Fibroblast of the aortic adventitia (primary cell): ENCODE results near the gene JAGN1. TPM values are rescaled to one million over a fixed set of nuclear protein-coding genes. Genes with fewer than 3 reads are reported as not detected.
"Not testable (repeated sequence)": the region's sequence is repeated elsewhere in the genome, so short reads cannot be mapped to it uniquely, and the experiment has no call there.

Source experiments
- DNase-seq: peaks from one replicate; pipeline ENCODE4 v3.0.0-alpha.2; 2010; ENCODE audit warnings: low read depth
- H3K4me3 ChIP-seq: 2 replicates; pipeline ENCODE4 v1.5.1; 2011; ENCODE audit warnings: low read depth, mild to moderate bottlenecking, control low read depth, low read length, moderate library complexity
- total RNA-seq: library from RNA; depleted of rRNA; stranded (reverse); fragments of >200 nt; gene quantifications from 2 replicates; pipeline ENCODE4 v1.2.3, GENCODE V29; 2012; ENCODE audit warnings: low replicate concordance
- TF ChIP-seq, protein P1 (sequence below): IDR thresholded peaks from 2 replicates; pipeline ENCODE4 v1.5.1; 2011; ENCODE audit warnings: mild to moderate bottlenecking, low read length, control low read depth, inconsistent platforms; ENCODE audit not compliant: insufficient read depth

Gene JAGN1
- total RNA-seq, 1 donor, result 25.8 TPM

DNA sequence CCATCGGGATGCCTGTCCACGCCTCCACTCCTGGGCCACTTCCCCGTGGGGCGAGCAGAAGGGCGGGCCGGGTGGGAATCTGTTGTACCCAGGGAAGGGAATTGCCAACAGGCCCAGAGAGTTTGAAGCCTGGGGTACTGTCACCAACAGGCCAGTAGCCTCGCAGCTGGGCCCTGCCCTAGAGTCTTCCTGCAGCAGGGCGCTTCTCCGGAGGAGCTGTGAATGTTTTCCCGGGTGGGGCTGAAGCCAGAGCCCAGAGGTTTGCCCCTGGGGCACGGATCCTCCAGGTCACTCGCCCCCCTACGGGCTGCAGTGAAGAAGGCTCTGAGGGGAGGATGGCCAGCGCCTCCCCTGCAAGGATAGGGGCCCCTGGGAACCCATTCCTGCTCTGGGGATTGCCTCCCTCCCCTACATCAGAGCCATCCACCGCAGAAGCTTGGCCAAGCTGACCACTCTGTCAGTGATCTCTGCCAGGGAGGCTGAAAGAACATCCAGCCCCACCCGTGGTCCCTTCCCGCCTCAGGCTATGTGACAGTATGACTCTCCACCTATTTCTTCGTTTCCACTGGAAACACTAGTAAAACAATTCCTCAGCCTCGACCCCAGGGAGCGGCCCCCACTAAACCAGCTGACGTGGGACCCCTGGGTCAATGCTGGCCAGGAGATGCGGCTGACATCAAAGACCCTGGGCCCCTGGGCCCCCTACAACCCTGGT lies 27.2 kb upstream of the JAGN1 start:
- H3K4me3 ChIP-seq, result no peak overlapping the region
- DNase-seq, result no peak
- TF ChIP-seq, protein P1, sequence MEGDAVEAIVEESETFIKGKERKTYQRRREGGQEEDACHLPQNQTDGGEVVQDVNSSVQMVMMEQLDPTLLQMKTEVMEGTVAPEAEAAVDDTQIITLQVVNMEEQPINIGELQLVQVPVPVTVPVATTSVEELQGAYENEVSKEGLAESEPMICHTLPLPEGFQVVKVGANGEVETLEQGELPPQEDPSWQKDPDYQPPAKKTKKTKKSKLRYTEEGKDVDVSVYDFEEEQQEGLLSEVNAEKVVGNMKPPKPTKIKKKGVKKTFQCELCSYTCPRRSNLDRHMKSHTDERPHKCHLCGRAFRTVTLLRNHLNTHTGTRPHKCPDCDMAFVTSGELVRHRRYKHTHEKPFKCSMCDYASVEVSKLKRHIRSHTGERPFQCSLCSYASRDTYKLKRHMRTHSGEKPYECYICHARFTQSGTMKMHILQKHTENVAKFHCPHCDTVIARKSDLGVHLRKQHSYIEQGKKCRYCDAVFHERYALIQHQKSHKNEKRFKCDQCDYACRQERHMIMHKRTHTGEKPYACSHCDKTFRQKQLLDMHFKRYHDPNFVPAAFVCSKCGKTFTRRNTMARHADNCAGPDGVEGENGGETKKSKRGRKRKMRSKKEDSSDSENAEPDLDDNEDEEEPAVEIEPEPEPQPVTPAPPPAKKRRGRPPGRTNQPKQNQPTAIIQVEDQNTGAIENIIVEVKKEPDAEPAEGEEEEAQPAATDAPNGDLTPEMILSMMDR, result no peak

DNA sequence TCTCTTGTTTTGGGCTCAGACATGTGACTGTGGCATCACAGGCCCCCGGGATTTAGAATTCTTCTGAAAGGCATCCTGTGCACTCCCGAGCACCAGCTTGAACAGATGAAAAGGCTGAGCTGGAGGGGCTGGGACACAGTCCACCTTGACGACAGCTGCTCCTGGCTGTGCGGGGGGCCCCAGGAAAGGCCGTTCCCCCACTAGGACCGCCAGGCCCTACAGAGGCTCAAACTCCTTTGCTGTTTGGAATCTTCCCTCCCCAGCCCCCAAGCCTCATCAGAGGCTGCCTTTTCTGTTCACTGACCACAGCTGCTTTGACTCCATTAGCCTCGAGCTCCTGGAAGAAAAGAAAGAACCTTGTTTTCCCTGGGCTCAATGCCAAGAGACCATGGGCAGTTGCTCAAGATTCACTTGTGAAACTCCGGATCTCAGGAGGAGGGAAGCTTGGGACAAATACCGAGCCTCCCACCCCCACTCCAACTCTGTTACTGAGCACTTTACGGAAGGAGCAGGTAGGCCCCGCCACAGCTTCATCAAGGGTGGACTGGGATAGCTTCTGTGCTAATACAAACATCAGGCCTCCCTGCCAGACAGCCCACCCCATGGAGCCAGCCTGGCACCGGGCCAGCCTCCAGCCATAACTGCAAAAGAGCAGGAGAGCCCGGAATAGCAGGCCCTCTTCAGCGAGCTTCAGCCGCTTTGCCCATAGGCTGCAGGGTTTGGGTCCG lies 26.0 kb upstream of the JAGN1 start:
- no peak overlapping the region for H3K4me3 ChIP-seq
- TF ChIP-seq, protein P1, result no peak
- peak; percentile 94 for DNase-seq

DNA sequence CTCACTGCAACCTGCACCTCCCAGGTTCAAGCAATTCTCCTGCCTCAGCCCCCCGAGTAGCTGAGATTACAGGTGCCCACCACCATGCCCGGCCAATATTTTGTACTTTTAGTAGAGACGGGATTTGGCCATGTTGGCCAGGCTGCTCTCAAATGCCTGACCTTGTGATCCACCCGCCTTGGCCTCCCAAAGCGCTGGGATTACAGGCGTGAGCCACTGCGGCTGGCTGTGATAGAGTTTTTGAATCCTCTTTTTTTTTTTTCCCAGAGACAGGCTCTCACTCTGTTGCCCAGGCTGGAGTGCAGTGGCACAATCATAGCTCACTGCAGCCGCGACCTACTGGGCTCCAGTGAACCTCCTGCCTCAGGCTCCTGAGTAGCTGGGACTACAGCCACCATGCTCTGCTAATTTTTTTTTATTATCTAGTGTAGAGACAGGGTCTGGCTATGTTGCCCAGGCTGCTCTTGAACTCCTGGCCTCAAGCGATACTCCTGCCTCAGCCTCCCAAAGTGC lies 25.2 kb upstream of the JAGN1 start:
- DNase-seq, H3K4me3 ChIP-seq: not testable (repeated sequence)

DNA sequence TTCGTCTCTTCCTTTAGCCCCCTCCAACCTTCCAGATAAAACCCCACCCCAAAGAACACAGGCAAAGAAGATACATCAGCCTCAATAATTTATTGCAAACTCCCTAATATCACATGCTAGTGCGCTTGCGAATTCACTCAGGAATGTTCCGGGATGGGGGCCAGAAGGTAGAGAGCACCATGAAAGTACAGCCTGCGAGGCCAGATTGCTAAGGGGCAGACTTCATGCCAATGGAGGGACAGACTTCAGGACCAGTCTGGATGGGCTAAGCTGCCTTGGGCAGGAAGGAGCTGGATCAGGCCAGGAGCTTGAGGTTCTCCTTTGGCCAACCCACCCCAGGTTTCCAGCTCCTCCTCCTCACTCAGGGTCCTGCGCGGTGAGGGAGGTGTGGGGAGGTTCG lies 23.8 kb upstream of the JAGN1 start:
- DNase-seq, result peak; percentile 59
- H3K4me3 ChIP-seq, result no peak overlapping the region
- TF ChIP-seq, protein P1, result no peak

DNA sequence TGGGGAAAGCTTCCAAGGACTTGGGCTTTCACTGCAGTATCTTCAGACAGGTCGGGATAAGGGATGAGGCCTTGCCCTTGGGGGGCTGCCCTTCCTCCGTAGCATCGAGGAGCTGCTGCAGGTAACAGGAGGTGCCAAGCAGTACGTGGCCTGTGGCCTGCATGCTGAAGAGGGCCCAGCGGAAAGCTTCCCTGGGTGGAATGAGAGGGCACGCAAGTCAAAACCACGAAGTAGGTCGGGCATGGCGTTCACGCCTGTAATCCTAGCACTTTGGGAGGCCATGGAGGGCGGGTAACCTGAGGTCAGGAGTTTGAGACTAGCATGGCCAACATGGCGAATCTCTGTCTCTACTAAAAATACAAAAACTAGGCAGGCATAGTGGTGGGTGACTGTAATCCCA lies 23.3 kb upstream of the JAGN1 start:
- DNase-seq, result no peak
- TF ChIP-seq, protein P1, result no peak
- no peak overlapping the region for H3K4me3 ChIP-seq

DNA sequence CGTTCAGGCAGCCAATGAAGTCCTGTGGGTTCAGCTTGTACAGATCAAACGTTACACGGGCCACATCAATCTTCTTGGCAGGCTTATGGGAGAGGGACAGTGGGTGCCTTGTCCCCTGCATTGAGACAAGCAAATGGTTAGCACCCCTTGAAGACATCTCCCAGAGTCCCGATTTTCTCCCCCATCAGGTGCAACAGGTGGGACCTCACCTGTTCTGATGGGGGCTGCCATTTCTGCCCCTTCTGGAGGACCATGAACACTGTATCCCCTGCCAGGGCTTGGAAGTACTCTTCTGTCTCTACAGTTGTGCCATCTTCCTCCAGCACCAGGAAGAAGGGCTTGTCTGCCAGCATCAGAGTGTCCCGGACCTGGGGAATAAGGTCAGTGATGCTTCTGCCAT lies 20.5 kb upstream of the JAGN1 start:
- TF ChIP-seq, protein P1, result no peak
- no peak overlapping the region for H3K4me3 ChIP-seq
- DNase-seq, result no peak

DNA sequence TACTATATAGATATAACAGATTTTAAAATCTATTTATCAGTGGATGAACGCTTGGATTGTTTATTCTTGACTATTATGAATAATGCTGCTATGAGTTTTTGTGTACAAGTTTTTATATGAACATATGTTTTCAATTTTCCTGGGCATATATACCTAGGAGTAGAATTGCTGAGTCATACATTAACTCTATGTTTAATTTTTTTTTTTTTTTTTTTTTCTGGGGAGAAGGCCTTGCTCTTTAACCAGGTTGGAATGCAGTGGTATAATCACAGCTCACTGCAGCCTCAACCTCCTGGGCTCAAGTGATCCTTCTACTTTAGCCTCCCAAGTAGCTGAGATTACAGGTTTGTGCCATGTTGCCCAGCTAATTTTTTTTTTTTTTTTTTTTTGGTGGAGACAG lies 19.4 kb upstream of the JAGN1 start:
- H3K4me3 ChIP-seq, result no peak overlapping the region
- TF ChIP-seq, protein P1, result no peak
- DNase-seq, result peak; percentile 74

DNA sequence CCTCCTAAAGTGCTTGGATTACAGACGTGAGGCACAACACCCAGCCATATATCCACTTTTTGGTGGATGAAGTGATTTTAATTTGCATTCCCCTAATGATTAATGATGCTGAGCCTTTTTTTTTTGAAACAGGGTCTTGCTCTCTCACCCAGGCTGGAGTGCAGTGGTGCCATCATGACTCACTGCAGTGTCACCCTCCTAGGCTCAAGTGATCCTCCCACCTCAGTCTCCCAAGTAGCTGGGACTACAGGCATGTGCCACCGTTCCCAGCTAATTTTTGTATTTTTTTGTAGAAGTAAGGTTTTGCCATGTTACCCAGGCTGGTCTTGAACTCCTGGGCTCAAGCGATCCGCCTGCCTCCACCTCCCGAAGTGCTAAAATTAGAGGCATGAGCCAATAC lies 18.3 kb upstream of the JAGN1 start:
- H3K4me3 ChIP-seq, DNase-seq: not testable (repeated sequence)
